ENCODE measurements around the gene KRT83. TPM values are rescaled to one million over a fixed set of nuclear protein-coding genes. Genes with fewer than 3 reads are reported as not detected.

The KRT83 gene
- total RNA-seq, 1 experiment from 2014 or later = not detected

DNA sequence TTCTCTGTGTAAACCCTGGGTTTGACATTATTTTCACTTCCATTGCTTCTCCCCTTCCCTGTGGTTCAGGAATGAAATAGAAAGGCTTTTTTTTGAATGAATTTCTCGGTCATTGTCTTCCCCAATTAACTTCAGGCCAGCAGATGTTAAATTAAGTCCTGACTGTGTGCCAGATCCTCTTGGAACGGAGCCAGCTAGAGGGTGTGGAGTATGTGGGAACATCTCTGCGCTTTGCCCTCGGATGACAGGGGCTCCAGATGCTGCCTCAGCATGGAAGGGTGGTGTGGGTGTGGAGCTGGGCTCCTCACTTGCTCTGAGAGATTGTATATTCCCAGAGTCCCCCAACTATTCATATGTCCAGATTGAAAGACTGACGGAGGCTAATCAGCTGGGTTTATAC lies 33.0 kb upstream of the KRT83 start:
- no peaks in the 10 kb centered on the region for H3K4me1 ChIP-seq (replicated peaks; ENCODE audit: insufficient read depth)
- H3K36me3 ChIP-seq (ENCODE audit: low read depth) = no peaks in the 10 kb centered on the region
- CTCF ChIA-PET = no interaction called here
- no peaks in the 10 kb centered on the region for H3K79me2 ChIP-seq (ENCODE audit: low read depth)
- H3F3A ChIP-seq (ENCODE audit: insufficient read depth, low read depth) = no peaks in the 10 kb centered on the region
- H3K4me3 ChIP-seq = no peak overlapping the region
- DNase-seq = no peak
- no peak overlapping the region for H3K4me2 ChIP-seq
- POLR2A ChIA-PET (ENCODE audit: unreplicated experiment) = no interaction called here
- intact Hi-C loops (cut with micrococcal nuclease; ENCODE audit: unreplicated experiment) = no loop called here
- no TSS peak for BruUV-seq (replicated peaks)
- TF ChIP-seq, protein P1, sequence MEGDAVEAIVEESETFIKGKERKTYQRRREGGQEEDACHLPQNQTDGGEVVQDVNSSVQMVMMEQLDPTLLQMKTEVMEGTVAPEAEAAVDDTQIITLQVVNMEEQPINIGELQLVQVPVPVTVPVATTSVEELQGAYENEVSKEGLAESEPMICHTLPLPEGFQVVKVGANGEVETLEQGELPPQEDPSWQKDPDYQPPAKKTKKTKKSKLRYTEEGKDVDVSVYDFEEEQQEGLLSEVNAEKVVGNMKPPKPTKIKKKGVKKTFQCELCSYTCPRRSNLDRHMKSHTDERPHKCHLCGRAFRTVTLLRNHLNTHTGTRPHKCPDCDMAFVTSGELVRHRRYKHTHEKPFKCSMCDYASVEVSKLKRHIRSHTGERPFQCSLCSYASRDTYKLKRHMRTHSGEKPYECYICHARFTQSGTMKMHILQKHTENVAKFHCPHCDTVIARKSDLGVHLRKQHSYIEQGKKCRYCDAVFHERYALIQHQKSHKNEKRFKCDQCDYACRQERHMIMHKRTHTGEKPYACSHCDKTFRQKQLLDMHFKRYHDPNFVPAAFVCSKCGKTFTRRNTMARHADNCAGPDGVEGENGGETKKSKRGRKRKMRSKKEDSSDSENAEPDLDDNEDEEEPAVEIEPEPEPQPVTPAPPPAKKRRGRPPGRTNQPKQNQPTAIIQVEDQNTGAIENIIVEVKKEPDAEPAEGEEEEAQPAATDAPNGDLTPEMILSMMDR (conservative IDR thresholded peaks at IDR 0.05) = no peak
- no peaks in the 10 kb centered on the region for H3K27me3 ChIP-seq (ENCODE audit: insufficient read depth, low read depth)
- no peaks in the 10 kb centered on the region for H3K9me2 ChIP-seq (ENCODE audit: insufficient read depth)
- no peak overlapping the region for H2AFZ ChIP-seq
- no peak overlapping the region for H3K27ac ChIP-seq
- H4K20me1 ChIP-seq (ENCODE audit: insufficient read depth) = no peaks in the 10 kb centered on the region
- H3K9me3 ChIP-seq (ENCODE audit: insufficient read depth, low read depth) = no peaks in the 10 kb centered on the region

DNA sequence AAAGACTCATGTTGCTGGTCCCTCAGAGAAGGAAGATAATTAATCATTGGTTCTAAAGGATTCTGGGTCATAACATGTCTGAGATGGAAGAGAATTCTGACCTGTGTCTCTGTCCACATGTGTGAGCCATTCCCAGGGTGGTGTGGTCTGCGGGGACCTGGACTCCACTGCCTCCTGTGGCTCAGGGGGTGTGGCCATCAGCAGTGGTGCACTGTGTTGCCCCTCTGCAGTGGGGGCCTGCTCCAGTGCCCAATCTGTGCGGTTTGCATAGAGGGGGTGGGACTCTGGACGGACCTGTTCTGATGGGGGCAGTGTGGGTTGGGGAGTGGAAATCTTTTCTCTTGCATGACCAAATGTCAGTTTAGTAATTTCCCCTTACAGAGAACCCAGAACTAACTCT lies 32.6 kb upstream of the KRT83 start:
- CTCF ChIA-PET = no interaction called here
- H3K4me3 ChIP-seq = no peak overlapping the region
- POLR2A ChIA-PET (ENCODE audit: unreplicated experiment) = no interaction called here
- BruUV-seq (replicated peaks) = no TSS peak
- no peaks in the 10 kb centered on the region for H3K4me1 ChIP-seq (replicated peaks; ENCODE audit: insufficient read depth)
- no peak overlapping the region for H3K27ac ChIP-seq
- intact Hi-C loops (cut with micrococcal nuclease; ENCODE audit: unreplicated experiment) = no loop called here
- no peaks in the 10 kb centered on the region for H3K9me3 ChIP-seq (ENCODE audit: insufficient read depth, low read depth)
- DNase-seq = no peak
- TF ChIP-seq, protein P1 (conservative IDR thresholded peaks at IDR 0.05) = no peak
- no peak for TF ChIP-seq EZH2 (IDR thresholded peaks at IDR 0.05; ENCODE audit: low read depth)
- no peaks in the 10 kb centered on the region for H3K79me2 ChIP-seq (ENCODE audit: low read depth)
- no peaks in the 10 kb centered on the region for H3K9me2 ChIP-seq (ENCODE audit: insufficient read depth)
- no peaks in the 10 kb centered on the region for H3F3A ChIP-seq (ENCODE audit: insufficient read depth, low read depth)
- no peak overlapping the region for H2AFZ ChIP-seq
- H3K27me3 ChIP-seq (ENCODE audit: insufficient read depth, low read depth) = no peaks in the 10 kb centered on the region
- H3K4me2 ChIP-seq = no peak overlapping the region
- H3K36me3 ChIP-seq (ENCODE audit: low read depth) = no peaks in the 10 kb centered on the region
- no peaks in the 10 kb centered on the region for H4K20me1 ChIP-seq (ENCODE audit: insufficient read depth)

DNA sequence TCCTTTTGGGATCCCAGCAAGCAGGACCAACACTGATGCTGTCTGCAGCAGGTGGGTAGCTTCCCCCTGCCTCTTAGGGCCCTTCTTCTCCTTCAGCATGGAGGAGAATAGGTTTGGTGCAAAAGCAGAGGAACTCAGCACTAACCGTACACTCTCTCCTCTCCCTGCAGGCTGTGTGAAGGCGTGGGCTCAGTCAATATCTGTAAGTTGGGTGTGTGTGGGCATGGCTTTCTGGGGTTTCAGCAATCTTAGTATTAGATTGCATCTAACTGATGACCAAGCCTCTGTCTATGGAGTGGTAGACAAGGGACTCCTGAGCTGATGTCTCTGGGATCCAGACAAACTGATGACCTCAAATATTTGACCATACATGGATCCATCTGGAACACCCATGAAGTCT lies 31.8 kb upstream of the KRT83 start:
- CTCF ChIA-PET = no interaction called here
- H3K79me2 ChIP-seq (ENCODE audit: low read depth) = no peaks in the 10 kb centered on the region
- H3K36me3 ChIP-seq (ENCODE audit: low read depth) = no peaks in the 10 kb centered on the region
- no TSS peak for BruUV-seq (replicated peaks)
- H2AFZ ChIP-seq = no peak overlapping the region
- H3K27me3 ChIP-seq (ENCODE audit: insufficient read depth, low read depth) = no peaks in the 10 kb centered on the region
- DNase-seq = no peak
- POLR2A ChIA-PET (ENCODE audit: unreplicated experiment) = no interaction called here
- H3K4me2 ChIP-seq = no peak overlapping the region
- H3K9me2 ChIP-seq (ENCODE audit: insufficient read depth) = no peaks in the 10 kb centered on the region
- no peak overlapping the region for H3K4me3 ChIP-seq
- no peaks in the 10 kb centered on the region for H4K20me1 ChIP-seq (ENCODE audit: insufficient read depth)
- H3K27ac ChIP-seq = no peak overlapping the region
- intact Hi-C loops (cut with micrococcal nuclease; ENCODE audit: unreplicated experiment) = no loop called here
- TF ChIP-seq EZH2 (IDR thresholded peaks at IDR 0.05; ENCODE audit: low read depth) = no peak
- TF ChIP-seq, protein P1 (conservative IDR thresholded peaks at IDR 0.05) = no peak
- no peaks in the 10 kb centered on the region for H3K9me3 ChIP-seq (ENCODE audit: insufficient read depth, low read depth)
- H3K4me1 ChIP-seq (replicated peaks; ENCODE audit: insufficient read depth) = no peaks in the 10 kb centered on the region
- H3F3A ChIP-seq (ENCODE audit: insufficient read depth, low read depth) = no peaks in the 10 kb centered on the region

All from PC-9 (cell line).